Measurements from ENCODE around the gene QRICH1.

GRCh38 chr3:49110780-49111179 is 16.9 kb upstream of the QRICH1 start:
- TF ChIP-seq POLR2A (IDR thresholded peaks at IDR 0.05; ENCODE audit: low read depth, low read length) (no peak), CHD1 (IDR thresholded peaks at IDR 0.05; ENCODE audit: low read depth, low read length) (no peak), RCOR1 (IDR thresholded peaks at IDR 0.05; ENCODE audit: insufficient replicate concordance, low read length) (no peak), CTCF (conservative IDR thresholded peaks at IDR 0.05; ENCODE audit: low read depth, low read length) (no peak), MXI1 (IDR thresholded peaks at IDR 0.05; ENCODE audit: borderline replicate concordance, low read depth, low read length) (no peak), RAD21 (IDR thresholded peaks at IDR 0.05; ENCODE audit: low read length) (no peak)
